Stomach (tissue), 9 donors: Measurements from ENCODE around the gene ZMYND8. TPM values are rescaled to one million over a fixed set of nuclear protein-coding genes. Genes with fewer than 3 reads are reported as not detected.
A peak's percentile ranks its signal among the peaks of the same experiment; 100 is the strongest.
"Not testable (repeated sequence)": the region's sequence is repeated elsewhere in the genome, so short reads cannot be mapped to it uniquely, and the experiment has no call there.

ENCODE experiments used
- DNase-seq, 2 donors: peaks; one replicate each; pipeline versions ENCODE4 v3.0.0 to v3.0.0-alpha.2; 2013 to 2019
- H3K27ac ChIP-seq, 5 donors: fragments of 200-600 bp in 4 of 5; sonication (generic) in 4 of 5; one replicate each; pipeline ENCODE4 v1.5.1; 2013 to 2019; ENCODE audit warnings: mild to moderate bottlenecking in 1 of 5, moderate library complexity in 1 of 5
- H3K27me3 ChIP-seq, 3 donors: fragments of 200-600 bp; sonication (generic); one replicate each; pipeline ENCODE4 v1.5.1; 2017 to 2019; ENCODE audit warnings: mixed run types in 1 of 3
- H3K36me3 ChIP-seq, 4 donors: fragments of 200-600 bp; sonication (generic); 1 replicate in 3 of 4; 2 replicates in 1 of 4; pipeline ENCODE4 v1.5.1; 2016 to 2019
- H3K4me1 ChIP-seq, 4 donors: fragments of 200-600 bp; sonication (generic); one replicate each; pipeline ENCODE4 v1.5.1; 2016 to 2019
- H3K4me3 ChIP-seq, 4 donors: fragments of 200-600 bp; sonication (generic) in 3 of 4; one replicate each; pipeline ENCODE4 v1.5.1; 2016 to 2019; ENCODE audit warnings: mild to moderate bottlenecking in 1 of 4
- H3K9me3 ChIP-seq, 4 donors: fragments of 200-600 bp; sonication (generic); one replicate each; pipeline ENCODE4 v1.5.1; 2016 to 2019
- CTCF ChIP-seq, 7 experiments: fragments of 450-650 bp in 4 of 7; fragments of 200-600 bp in 3 of 7; sonication (generic) in 3 of 7; IDR thresholded peaks; one replicate each; pipeline ENCODE4 v1.5.1; 2016 to 2019; ENCODE audit warnings: antibody characterized with exemption in 7 of 7, control low read depth in 2 of 7, mild to moderate bottlenecking in 1 of 7
- EP300 ChIP-seq: sonication (generic); formaldehyde crosslinking; IDR thresholded peaks from one replicate; pipeline ENCODE4 v1.6.1; 2017; ENCODE audit warnings: antibody characterized with exemption
- POLR2A ChIP-seq, 4 donors: fragments of 450-650 bp; IDR thresholded peaks; one replicate each; pipeline ENCODE4 v1.6.1; 2016; ENCODE audit warnings: antibody characterized with exemption in 4 of 4, control low read depth in 2 of 4, mild to moderate bottlenecking in 1 of 4, moderate library complexity in 1 of 4
- POLR2AphosphoS5 ChIP-seq, 3 donors: sonication (generic); formaldehyde crosslinking; IDR thresholded peaks; one replicate each; pipeline ENCODE4 v1.6.1; 2016; ENCODE audit warnings: antibody characterized with exemption in 3 of 3
- WGBS, 5 donors: extraction: QIAGEN DNeasy Blood & Tissue Kit in 3 of 5; methylation state at CpG; one replicate each; pipeline versions ENCODE4 v1.1.5 to v1.1.7; 2013 to 2018; 5-methylcytosine and 5-hydroxymethylcytosine counted together
- intact Hi-C: fragments of 100-400 bp; cut with DNase I; formaldehyde crosslinking; loops from one replicate; pipeline ENCODE4 v1.15.1; 2023; ENCODE audit warnings: low total_unique reads
- polyA plus RNA-seq, 3 donors: library from polyadenylated mRNA; stranded (reverse); fragments of 200-250 nt; gene quantifications; one replicate each; pipeline ENCODE4 v1.2.3, GENCODE V29; 2013
- total RNA-seq, 5 donors: library from RNA; depleted of rRNA; stranded (reverse); fragments of >200 nt; gene quantifications; one replicate each; pipeline versions ENCODE4 v1.1.0 to v1.2.3, GENCODE V29; 2014 to 2016
- donor health status: healthy with polysubstance abuse.
- donor health status: Bipolar disorder and iron deficiency.
- donor health status: healthy.

ZMYND8 gene
- total and polyA plus RNA-seq, 8 donors: 9.2 to 82.6 (median 39.4) TPM

- intact Hi-C loops: loop anchor here (10.0 kb wide), 1 partner anchor 358 kb away; no protein-coding TSS in a partner anchor
Observed at GRCh38 chr20:47266847-47267515, 89.5 kb downstream of the ZMYND8 start.

GRCh38 chr20:47265984-47266383 is 90.5 kb downstream of the ZMYND8 start:
- intact Hi-C loops: loop anchor here (10.0 kb wide), 1 partner anchor 359 kb away; no protein-coding TSS in a partner anchor
- WGBS, 5 donors: 74 to 96% (median 84%) methylated on average over 5 of the region's 5 CpGs

More at GRCh38 chr20:47266847-47267515, 89.5 kb downstream of the ZMYND8 start:
- no peak overlapping the region for H3K4me3 ChIP-seq
- 64 to 81% (median 72%) methylated on average over 7 of the region's 7 CpGs for WGBS, 5 donors
- peaks cover 4 to 96% (median 88%) of the 10 kb centered on the region in 4 donors for H3K36me3 ChIP-seq
- DNase-seq: no peak
- no peaks in the 10 kb centered on the region for H3K27me3 ChIP-seq
- H3K27ac ChIP-seq: no peak overlapping the region
- no peak for TF ChIP-seq EP300
- no peak for TF ChIP-seq POLR2A (IDR thresholded peaks at IDR 0.05)
- TF ChIP-seq CTCF (IDR thresholded peaks at IDR 0.05): no peak
- no peak for TF ChIP-seq POLR2AphosphoS5 (IDR thresholded peaks at IDR 0.05)
- H3K4me1 ChIP-seq: peaks cover 0 to 23% (median 16%) of the 10 kb centered on the region in 4 donors
- H3K9me3 ChIP-seq: no peaks in the 10 kb centered on the region

GRCh38 chr20:47265214-47265613 is 91.3 kb downstream of the ZMYND8 start:
- H3K27ac ChIP-seq: no peak overlapping the region
- peaks cover 16 to 96% (median 90%) of the 10 kb centered on the region in 4 donors for H3K36me3 ChIP-seq
- intact Hi-C loops: loop anchor here (10.0 kb wide), 1 partner anchor 360 kb away; no protein-coding TSS in a partner anchor
- WGBS, 5 donors: 77 to 87% (median 83%) methylated on average over 6 of the region's 6 CpGs
- no peaks in the 10 kb centered on the region for H3K27me3 ChIP-seq
- peaks cover 0 to 23% (median 16%) of the 10 kb centered on the region in 4 donors for H3K4me1 ChIP-seq
- H3K9me3 ChIP-seq: no peaks in the 10 kb centered on the region
- no peak for DNase-seq
- H3K4me3 ChIP-seq: no peak overlapping the region
- TF ChIP-seq CTCF (IDR thresholded peaks at IDR 0.05) (no peak), POLR2AphosphoS5 (IDR thresholded peaks at IDR 0.05) (no peak), POLR2A (IDR thresholded peaks at IDR 0.05) (no peak), EP300 (no peak)

More at GRCh38 chr20:47265984-47266383, 90.5 kb downstream of the ZMYND8 start:
- no peak for DNase-seq
- Histone ChIP-seq H3K27me3 (no peaks in the 10 kb centered on the region), H3K36me3 (peaks cover 10 to 96% (median 89%) of the 10 kb centered on the region in 4 donors), H3K9me3 (no peaks in the 10 kb centered on the region), H3K4me3 (no peak overlapping the region), H3K27ac (peak overlapping the region in 1 of 5 donors; percentile 4), H3K4me1 (peaks cover 0 to 23% (median 16%) of the 10 kb centered on the region in 4 donors)
- TF ChIP-seq POLR2AphosphoS5 (IDR thresholded peaks at IDR 0.05): no peak
- TF ChIP-seq CTCF (IDR thresholded peaks at IDR 0.05): no peak
- no peak for TF ChIP-seq EP300
- TF ChIP-seq POLR2A (IDR thresholded peaks at IDR 0.05): no peak

GRCh38 chr20:47264137-47264769 is 92.2 kb downstream of the ZMYND8 start:
- Histone ChIP-seq H3K36me3 (peaks cover 19 to 96% (median 91%) of the 10 kb centered on the region in 4 donors), H3K27ac (peak overlapping the region in 2 of 5 donors; percentile 44 to 52), H3K4me1 (peaks cover 7 to 32% (median 22%) of the 10 kb centered on the region in 4 donors)
- not testable (repeated sequence) for H3K27me3 ChIP-seq, H3K9me3 ChIP-seq, H3K4me3 ChIP-seq, DNase-seq
- WGBS, 5 donors: 77 to 90% (median 84%) methylated on average over 14 of the region's 14 CpGs
- intact Hi-C loops: loop anchor here (10.0 kb wide), 1 partner anchor 361 kb away; no protein-coding TSS in a partner anchor
